Measurements from ENCODE around the gene CLEC2A. TPM values are rescaled to one million over a fixed set of nuclear protein-coding genes. Genes with fewer than 3 reads are reported as not detected.

Gene CLEC2A
- total RNA-seq, 1 donor from 2014 or later: not detected

- ATAC-seq (no peak), DNase-seq (ENCODE audit: missing footprints) (no peak)
- intact Hi-C loops (cut with DNase I): no loop called here
These were observed 9.7 kb upstream of the CLEC2A start for GRCh38 chr12:9941838-9942237.

- intact Hi-C loops (cut with DNase I): no loop called here
- ATAC-seq (no peak), DNase-seq (ENCODE audit: missing footprints) (no peak)
These were observed 8.2 kb upstream of the CLEC2A start for GRCh38 chr12:9940375-9940774.

- ATAC-seq (no peak), DNase-seq (ENCODE audit: missing footprints) (no peak)
- intact Hi-C loops (cut with DNase I): no loop called here
These were observed 4.4 kb upstream of the CLEC2A start for GRCh38 chr12:9936591-9936990.

- DNase-seq (ENCODE audit: missing footprints) (no peak), ATAC-seq (no peak)
- intact Hi-C loops (cut with DNase I): no loop called here
These were observed 2.9 kb upstream of the CLEC2A start for GRCh38 chr12:9935026-9935425.

- intact Hi-C loops (cut with DNase I): no loop called here
- DNase-seq (ENCODE audit: missing footprints) (no peak), ATAC-seq (no peak)
These were observed 1.8 kb upstream of the CLEC2A start for GRCh38 chr12:9933958-9934357.

- DNase-seq (ENCODE audit: missing footprints): no peak
- no peak for ATAC-seq
- intact Hi-C loops (cut with DNase I): no loop called here
These were observed 925 bp downstream of the CLEC2A start for GRCh38 chr12:9931245-9931644.

GRCh38 chr12:9928607-9929006 is 3.6 kb downstream of the CLEC2A start:
- intact Hi-C loops (cut with DNase I): loop anchor here (5.0 kb wide), 1 partner anchor 111 kb away; no protein-coding TSS in a partner anchor

GRCh38 chr12:9926876-9927275 is 5.3 kb downstream of the CLEC2A start:
- DNase-seq (ENCODE audit: missing footprints) (no peak), ATAC-seq (no peak)
- intact Hi-C loops (cut with DNase I): loop anchor here (5.0 kb wide), 1 partner anchor 110 kb away; no protein-coding TSS in a partner anchor

More at GRCh38 chr12:9928607-9929006, 3.6 kb downstream of the CLEC2A start:
- ATAC-seq: no peak
- no peak for DNase-seq (ENCODE audit: missing footprints)

GRCh38 chr12:9925705-9926393 is 6.3 kb downstream of the CLEC2A start:
- ATAC-seq: peak; percentile 23
- DNase-seq (ENCODE audit: missing footprints): no peak
- intact Hi-C loops (cut with DNase I): loop anchor here (2.0 to 5.0 kb wide), 2 partner anchors 109 to 175 kb away; no protein-coding TSS in a partner anchor

- DNase-seq (ENCODE audit: missing footprints) (no peak), ATAC-seq (no peak)
- intact Hi-C loops (cut with DNase I): no loop called here
These were observed 9.7 kb downstream of the CLEC2A start for GRCh38 chr12:9922429-9922828.

GRCh38 chr12:9920451-9920850 is 11.7 kb downstream of the CLEC2A start:
- ATAC-seq (no peak), DNase-seq (ENCODE audit: missing footprints) (no peak)
- intact Hi-C loops (cut with DNase I): no loop called here

GRCh38 chr12:9919443-9919842 is 12.7 kb downstream of the CLEC2A start:
- DNase-seq (ENCODE audit: missing footprints) (no peak), ATAC-seq (no peak)
- intact Hi-C loops (cut with DNase I): no loop called here

GRCh38 chr12:9911708-9912107 is 20.5 kb downstream of the CLEC2A start:
- ATAC-seq: no peak
- no peak for DNase-seq (ENCODE audit: missing footprints)
- intact Hi-C loops (cut with DNase I): no loop called here

GRCh38 chr12:9910716-9911421 is 21.3 kb downstream of the CLEC2A start:
- intact Hi-C loops (cut with DNase I): no loop called here
- DNase-seq (ENCODE audit: missing footprints) (no peak), ATAC-seq (no peak)

GRCh38 chr12:9909724-9910123 is 22.4 kb downstream of the CLEC2A start:
- intact Hi-C loops (cut with DNase I): no loop called here
- DNase-seq (ENCODE audit: missing footprints) (no peak), ATAC-seq (no peak)

GRCh38 chr12:9908350-9908749 is 23.8 kb downstream of the CLEC2A start:
- ATAC-seq: no peak
- no peak for DNase-seq (ENCODE audit: missing footprints)

GRCh38 chr12:9907769-9908168 is 24.4 kb downstream of the CLEC2A start:
- intact Hi-C loops (cut with DNase I): no loop called here
- ATAC-seq (no peak), DNase-seq (ENCODE audit: missing footprints) (no peak)

More at GRCh38 chr12:9908350-9908749, 23.8 kb downstream of the CLEC2A start:
- intact Hi-C loops (cut with DNase I): no loop called here

- no peak for DNase-seq (ENCODE audit: missing footprints)
- intact Hi-C loops (cut with DNase I): no loop called here
- no peak for ATAC-seq
These were observed 25.3 kb downstream of the CLEC2A start for GRCh38 chr12:9906873-9907272.

- intact Hi-C loops (cut with DNase I): no loop called here
- DNase-seq (ENCODE audit: missing footprints): peak; percentile 14
- no peak for ATAC-seq
These were observed 29.5 kb downstream of the CLEC2A start for GRCh38 chr12:9902539-9903228.

- intact Hi-C loops (cut with DNase I): no loop called here
These were observed 31.2 kb downstream of the CLEC2A start for GRCh38 chr12:9900930-9901329.

More at GRCh38 chr12:9900930-9901329, 31.2 kb downstream of the CLEC2A start:
- DNase-seq (ENCODE audit: missing footprints) (no peak), ATAC-seq (no peak)

Data from Right ventricle myocardium inferior (tissue), 1 donor.